KG1 (cell line): ENCODE data around the gene LZTR1.
"Not testable (repeated sequence)": the region's sequence is repeated elsewhere in the genome, so short reads cannot be mapped to it uniquely, and the experiment has no call there.

ENCODE experiments used
- DNase-seq: peaks from one replicate; lab custom pipeline; 2025; lab: John Stamatoyannopoulos, UW

The LZTR1 gene

GRCh38 chr22:20965888-20966855 is 15.9 kb upstream of the LZTR1 start:
- DNase-seq, result no peak

GRCh38 chr22:20966883-20967696 is 15.0 kb upstream of the LZTR1 start, which contains the start of gene AIFM3:
Gene AIFM3, plus strand, starts transcription at chr22:20967255. Its CDS starts 690 bp downstream, at chr22:20967945.
- DNase-seq, result no peak

DNA sequence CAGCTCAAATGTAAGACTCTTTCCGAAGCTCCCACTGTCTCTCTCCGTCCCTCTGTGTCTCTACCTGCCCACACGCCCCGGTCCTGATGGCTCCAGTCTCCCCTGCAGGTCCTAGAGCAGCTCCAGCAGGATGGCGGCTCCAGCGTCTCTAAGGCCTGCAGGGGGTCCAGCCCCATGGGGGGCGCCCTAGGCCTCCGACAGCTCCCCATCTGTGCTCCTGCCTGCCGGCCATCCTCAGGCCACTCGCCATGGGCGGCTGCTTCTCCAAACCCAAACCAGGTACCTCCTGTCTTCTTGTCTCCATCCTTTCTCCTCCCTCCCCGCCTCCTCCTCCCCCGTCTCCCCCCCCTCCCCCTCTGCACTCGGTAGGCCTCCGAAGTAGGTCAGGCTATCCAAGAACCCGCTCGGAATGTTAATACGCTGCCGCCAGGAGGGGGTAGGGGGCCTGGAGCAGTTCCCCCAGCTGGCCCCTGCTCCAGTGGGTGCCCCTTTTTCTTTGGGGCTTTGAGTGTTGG is 14.3 kb upstream of the LZTR1 start:
- no peak for DNase-seq

GRCh38 chr22:20968281-20968977 is 13.7 kb upstream of the LZTR1 start:
- DNase-seq, result no peak

GRCh38 chr22:20970939-20971657 is 11.0 kb upstream of the LZTR1 start:
- no peak for DNase-seq

DNA sequence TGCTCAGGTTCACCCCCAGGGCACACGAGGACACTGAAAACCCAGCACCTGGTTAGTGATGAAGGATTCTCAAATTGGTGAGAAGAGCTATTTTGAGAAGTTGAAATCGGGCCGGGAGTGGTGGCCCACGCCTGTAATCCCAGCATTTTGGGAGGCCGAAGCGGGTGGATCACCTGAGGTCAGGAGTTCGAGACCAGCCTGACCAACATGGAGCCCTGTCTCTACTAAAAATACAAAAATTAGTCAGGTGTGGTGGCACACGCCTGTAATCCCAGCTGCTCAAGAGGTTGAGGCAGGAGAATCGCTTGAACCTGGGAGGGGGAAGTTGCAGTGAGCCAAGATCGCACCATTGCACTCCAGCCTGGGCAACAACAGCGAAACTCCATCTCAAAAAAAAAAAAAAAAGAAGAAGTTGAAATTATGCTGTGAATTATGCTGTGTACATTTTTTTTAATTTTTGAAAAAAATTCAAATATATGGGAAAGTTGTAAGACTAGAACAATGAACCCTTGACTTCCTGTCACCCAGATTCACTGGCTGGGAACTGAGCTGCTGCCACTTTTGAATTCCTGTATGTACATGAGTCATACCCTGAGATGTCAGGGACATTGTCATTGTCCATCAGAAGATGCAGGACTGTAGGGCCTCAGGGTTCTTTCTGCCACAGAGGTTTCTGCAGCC is 9.9 kb upstream of the LZTR1 start:
- not testable (repeated sequence) for DNase-seq

DNA sequence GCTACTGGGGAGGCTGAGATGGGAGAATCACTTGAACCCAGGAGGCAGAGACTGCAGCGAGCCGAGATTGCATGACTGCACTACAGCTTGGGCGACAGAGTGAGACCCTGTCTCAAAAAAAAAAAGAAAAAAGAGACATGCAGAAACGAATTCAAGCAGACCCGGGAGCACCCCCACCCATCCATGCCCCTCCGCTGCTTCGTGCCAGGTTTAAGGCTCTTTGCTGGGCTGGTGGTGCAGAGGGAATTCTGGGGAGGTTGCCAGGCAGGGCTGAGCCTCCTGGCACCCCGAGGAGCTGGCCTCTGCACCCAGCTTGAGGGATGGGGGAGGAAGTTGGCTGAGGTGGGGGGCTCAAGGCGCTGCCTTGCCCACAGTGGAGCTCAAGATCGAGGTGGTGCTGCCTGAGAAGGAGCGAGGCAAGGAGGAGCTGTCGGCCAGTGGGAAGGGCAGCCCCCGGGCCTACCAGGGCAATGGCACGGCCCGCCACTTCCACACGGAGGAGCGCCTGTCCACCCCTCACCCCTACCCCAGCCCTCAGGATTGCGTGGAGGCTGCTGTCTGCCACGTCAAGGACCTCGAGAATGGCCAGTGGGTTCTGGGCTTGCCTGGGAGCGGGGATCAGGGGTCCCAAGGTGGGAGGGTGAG is 9.0 kb upstream of the LZTR1 start:
- DNase-seq, result no peak

DNA sequence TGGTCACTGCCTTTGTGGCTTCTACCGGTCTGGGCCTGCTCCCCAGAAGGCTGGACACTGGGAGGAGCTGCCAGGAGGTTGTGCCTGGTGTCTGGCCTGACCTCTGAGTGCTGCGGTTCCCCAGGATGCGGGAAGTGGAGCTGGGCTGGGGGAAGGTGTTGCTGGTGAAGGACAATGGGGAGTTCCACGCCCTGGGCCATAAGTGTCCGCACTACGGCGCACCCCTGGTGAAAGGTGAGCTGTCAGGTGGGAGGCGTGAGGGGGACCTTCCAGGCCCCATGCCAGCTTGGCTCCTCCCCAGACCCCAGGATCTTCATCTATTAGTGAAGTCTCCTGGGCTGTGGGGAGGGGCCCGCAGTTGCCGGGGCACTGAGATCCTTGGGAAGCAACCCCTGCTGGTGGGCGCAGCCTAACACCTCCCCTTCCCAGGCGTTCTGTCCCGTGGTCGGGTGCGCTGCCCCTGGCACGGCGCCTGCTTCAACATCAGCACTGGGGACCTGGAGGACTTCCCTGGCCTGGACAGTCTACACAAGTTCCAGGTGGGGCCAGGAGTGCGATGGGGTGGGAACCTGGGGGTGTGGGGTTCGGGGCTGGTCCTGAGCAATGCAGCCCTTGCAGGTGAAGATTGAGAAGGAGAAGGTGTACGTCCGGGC is 8.3 kb upstream of the LZTR1 start:
- DNase-seq, result no peak

DNA sequence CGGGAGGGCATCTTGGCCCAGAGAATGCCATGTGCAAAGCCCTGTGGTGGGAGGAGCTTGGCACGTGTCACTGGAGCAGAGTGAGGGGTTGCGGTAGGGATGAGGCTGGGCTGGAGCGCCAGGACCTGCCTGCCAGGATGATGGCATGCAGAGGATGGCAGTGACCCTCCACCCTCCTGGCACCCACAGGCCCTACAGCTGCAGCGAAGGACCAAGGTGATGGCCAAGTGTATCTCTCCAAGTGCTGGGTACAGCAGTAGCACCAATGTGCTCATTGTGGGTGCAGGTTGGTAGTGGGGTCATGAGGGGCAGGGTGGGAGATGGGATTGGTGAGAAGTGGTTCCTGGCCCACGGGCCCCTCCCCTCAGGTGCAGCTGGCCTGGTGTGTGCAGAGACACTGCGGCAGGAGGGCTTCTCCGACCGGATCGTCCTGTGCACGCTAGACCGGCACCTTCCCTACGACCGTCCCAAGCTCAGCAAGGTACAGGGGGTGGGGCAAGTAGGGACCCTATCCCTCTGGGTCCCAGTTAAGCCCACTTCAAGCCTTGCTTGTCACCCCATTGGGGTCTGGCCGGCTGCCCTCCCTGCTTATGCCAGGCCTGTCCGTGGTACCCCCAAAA is 7.7 kb upstream of the LZTR1 start:
- DNase-seq, result no peak

DNA sequence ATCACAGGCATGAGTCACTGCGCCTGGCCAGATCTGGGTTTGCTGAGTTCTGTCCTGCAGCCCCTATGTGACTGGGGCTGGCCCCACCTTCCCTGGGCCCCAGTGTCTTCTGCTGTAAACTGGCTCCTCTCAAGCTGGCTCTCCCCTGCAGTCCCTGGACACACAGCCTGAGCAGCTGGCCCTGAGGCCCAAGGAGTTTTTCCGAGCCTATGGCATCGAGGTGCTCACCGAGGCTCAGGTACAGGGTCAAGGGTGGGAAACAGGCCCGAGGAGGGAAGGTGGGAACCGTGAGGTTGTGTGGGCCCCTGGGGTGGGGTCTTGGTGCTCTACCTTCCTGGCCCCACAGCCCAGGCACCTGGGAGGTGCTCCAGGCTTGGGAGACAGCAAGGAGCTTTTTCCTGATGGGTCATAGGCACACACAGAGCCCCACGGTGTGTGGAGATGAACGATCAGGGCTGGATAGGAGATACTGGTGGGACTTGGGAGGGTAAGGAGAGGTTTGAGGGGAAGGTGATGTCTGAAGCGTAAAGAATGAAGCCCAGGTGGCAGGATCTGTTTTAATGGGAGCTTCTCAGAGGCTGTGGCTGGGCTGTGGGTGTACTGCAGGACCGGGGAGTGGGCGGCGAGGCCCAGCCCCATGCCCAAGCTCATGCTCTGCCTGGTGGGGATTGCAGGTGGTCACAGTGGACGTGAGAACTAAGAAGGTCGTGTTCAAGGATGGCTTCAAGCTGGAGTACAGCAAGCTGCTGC is 6.4 kb upstream of the LZTR1 start:
- no peak for DNase-seq

- DNase-seq, result no peak
Measured at GRCh38 chr22:20976291-20976877, 5.7 kb upstream of the LZTR1 start.

DNA sequence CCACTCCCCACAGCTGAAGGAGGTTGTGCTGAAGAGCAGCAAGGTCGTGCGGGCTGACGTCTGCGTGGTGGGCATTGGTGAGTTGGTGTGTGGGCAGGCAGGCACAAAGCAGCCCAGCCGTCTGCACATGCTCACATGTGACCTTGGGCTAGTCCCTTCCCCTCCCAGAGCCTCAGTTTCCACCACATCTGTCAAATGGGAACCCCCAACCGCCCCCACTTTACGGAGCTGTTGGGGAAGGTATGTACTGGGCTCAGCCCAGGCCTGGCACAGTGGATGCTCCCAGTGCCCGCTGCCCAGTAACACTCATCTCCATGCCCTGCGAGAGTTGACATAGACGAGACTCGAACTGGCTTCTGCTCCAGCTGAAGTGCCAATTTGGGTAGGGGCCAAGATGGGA is 5.1 kb upstream of the LZTR1 start:
- DNase-seq, result no peak

DNA sequence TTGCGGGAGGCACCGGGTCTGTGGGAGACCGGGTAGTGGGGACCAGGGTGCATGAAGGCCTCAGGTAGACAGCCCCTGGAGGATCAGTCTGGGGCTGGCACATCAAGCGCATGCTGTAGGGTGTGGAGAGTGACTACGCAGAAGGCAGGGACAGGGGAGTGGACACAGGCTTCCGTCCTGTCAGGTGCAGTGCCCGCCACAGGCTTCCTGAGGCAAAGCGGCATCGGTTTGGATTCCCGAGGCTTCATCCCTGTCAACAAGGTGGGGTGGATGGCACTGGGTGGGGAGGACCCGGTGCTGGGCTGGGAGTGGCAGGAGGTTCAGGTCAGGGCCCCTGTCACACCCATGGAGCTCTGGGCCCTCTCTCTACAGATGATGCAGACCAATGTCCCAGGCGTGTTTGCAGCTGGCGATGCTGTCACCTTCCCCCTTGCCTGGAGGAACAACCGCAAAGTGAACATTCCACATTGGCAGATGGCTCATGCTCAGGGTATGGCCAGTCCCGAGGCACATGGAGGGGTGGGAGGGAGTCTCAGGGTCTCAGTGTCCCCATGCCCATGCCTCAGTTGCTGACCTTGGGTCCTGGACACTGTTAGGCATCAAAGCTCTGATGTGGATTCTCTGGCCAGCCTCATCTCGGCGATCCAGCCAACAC is 4.5 kb upstream of the LZTR1 start:
- no peak for DNase-seq

DNA sequence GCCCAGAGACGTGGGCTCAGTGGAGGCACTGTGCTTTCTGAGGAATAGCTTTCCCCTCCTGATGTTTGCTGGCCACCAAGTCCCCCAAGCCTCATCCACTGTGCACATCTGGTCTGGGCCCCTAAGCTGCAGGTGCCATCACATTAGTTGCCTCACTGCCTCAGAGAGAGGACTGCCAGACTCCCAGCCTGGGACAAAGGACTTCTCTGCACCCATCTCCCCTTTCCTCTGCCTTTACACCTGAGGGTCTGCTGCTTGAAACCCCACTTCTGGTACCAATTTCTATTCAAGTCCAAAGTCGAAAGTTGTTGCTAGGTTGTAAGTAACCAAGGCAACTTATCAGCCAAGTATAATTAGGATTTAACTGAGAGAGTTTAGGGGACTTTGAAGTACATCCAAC is 3.7 kb upstream of the LZTR1 start:
- no peak for DNase-seq

DNA sequence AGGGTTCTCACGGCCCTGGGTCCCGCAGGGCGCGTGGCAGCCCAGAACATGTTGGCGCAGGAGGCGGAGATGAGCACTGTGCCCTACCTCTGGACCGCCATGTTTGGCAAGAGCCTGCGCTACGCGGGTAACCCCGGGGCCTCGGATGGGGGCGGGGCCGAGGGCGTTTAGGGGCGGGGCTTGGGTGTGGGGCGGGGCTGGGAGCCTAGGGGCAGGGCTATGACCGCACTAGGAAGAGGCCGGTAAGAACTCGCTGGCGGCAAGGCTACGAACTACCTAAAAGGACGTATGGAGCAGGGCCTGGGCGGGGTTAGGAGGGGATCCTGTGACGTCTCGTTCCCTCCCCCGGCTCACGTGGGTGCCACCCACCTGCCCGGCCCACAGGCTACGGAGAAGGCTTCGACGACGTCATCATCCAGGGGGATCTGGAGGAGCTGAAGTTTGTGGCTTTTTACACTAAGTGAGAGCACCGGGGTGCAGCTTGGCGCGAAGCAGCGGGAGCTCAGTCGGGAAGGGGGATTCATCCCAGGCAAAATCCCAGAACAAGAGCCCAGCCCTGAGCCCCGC is 2.8 kb upstream of the LZTR1 start:
- no peak for DNase-seq

DNA sequence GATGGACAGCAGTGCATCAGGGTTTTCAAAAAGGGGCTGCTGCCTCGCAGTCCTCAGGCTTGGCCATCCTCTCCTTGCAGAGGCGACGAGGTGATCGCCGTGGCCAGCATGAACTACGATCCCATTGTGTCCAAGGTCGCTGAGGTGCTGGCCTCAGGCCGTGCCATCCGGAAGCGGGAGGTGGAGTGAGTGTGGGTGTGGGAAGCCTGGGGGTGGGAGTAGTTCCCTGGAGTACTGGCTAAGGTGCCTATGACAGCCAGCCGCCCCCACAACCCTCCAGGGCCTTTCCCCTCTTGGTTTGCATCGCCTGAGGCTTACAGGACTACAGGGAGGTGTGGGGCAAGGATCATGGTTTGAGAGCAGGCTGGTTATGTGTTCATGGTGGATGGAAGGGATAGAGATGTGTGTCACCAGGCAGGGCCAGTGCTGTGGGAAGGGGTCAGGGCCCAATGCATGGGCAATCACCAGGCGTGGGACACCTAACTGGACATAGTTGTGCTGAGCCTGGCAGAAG is 2.1 kb upstream of the LZTR1 start:
- DNase-seq, result no peak

DNA sequence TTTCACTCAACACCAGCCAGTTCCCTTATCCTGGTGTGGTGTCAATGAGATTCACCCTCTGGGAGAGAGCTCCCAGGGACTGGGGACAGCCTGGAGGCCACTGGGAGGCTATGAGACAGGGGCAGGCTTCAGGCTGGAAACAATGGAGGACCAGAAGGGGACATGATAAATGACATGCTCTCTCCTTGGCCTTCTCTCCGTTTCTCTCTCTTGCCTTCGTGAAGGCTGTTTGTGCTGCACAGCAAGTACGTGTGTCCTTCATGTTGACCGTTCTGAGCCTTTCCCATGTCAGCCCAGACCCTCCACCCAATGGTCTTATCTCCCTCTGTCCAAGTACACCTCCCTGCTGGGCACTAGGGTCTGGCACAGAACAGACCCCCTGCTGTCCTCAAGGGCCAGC is 1.6 kb upstream of the LZTR1 start:
- no peak for DNase-seq
